ENCODE data around the gene MAGI2. TPM values are rescaled to one million over a fixed set of nuclear protein-coding genes. Genes with fewer than 3 reads are reported as not detected.

Gene MAGI2
- total RNA-seq, 1 donor from 2014 or later = 5.4 TPM

DNA sequence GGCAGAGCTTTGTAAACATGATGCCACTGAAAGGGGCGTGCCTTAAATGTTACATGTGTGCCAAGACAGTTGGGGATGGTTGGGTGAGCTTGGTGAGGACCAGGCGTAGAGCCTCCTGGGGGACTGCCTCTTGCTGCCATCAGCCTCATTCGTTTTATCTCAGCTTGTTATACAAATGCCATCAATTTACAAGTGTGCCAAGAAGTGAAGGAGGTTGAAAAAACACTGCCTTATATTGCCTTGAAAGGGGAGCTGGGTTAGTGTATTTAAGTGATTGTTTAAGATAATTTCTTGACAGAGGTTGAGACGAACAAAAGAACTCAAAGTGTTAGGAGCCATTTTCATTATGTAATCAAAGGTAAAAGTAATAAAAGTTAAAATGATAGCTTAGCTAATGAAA lies 1300.2 kb downstream of the MAGI2 start:
- Histone ChIP-seq H3K9ac (ENCODE audit: low read length) (no peak overlapping the region), H3K27ac (ENCODE audit: low read depth, low read length) (no peak overlapping the region), H3K9me3 (ENCODE audit: insufficient read depth, low read depth, low read length) (no peaks in the 10 kb centered on the region), H3K27me3 (ENCODE audit: insufficient read depth, low read length) (no peaks in the 10 kb centered on the region), H2AFZ (ENCODE audit: low read depth, low read length) (no peak overlapping the region), H4K20me1 (ENCODE audit: insufficient read depth, low read length) (no peaks in the 10 kb centered on the region), H3K36me3 (ENCODE audit: insufficient read depth, low read length) (no peaks in the 10 kb centered on the region), H3K4me3 (ENCODE audit: insufficient read depth, low read depth, low read length) (no peak overlapping the region), H3K4me1 (ENCODE audit: insufficient read depth, low read length) (peaks cover 14% of the 10 kb centered on the region), H3K79me2 (ENCODE audit: insufficient read depth, low read length) (no peaks in the 10 kb centered on the region), H3K4me2 (ENCODE audit: low read length) (no peak overlapping the region)
- no peak overlapping the region for H3K27ac Mint-ChIP-seq (ENCODE audit: unreplicated experiment)
- TF ChIP-seq EZH2 (IDR thresholded peaks at IDR 0.05; ENCODE audit: insufficient read depth, low read length) = no peak
- TF ChIP-seq, protein P1, sequence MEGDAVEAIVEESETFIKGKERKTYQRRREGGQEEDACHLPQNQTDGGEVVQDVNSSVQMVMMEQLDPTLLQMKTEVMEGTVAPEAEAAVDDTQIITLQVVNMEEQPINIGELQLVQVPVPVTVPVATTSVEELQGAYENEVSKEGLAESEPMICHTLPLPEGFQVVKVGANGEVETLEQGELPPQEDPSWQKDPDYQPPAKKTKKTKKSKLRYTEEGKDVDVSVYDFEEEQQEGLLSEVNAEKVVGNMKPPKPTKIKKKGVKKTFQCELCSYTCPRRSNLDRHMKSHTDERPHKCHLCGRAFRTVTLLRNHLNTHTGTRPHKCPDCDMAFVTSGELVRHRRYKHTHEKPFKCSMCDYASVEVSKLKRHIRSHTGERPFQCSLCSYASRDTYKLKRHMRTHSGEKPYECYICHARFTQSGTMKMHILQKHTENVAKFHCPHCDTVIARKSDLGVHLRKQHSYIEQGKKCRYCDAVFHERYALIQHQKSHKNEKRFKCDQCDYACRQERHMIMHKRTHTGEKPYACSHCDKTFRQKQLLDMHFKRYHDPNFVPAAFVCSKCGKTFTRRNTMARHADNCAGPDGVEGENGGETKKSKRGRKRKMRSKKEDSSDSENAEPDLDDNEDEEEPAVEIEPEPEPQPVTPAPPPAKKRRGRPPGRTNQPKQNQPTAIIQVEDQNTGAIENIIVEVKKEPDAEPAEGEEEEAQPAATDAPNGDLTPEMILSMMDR (IDR thresholded peaks at IDR 0.05; ENCODE audit: insufficient read depth, low read depth, low read length) = no peak
- no peaks in the 10 kb centered on the region for H3K9me3 Mint-ChIP-seq (ENCODE audit: unreplicated experiment)
- H3K4me1 Mint-ChIP-seq (ENCODE audit: low read depth, unreplicated experiment) = peaks cover 16% of the 10 kb centered on the region
- no peak overlapping the region for H3K4me3 Mint-ChIP-seq (ENCODE audit: unreplicated experiment)
- no peak for DNase-seq (ENCODE audit: low read depth)
- H3K27me3 Mint-ChIP-seq (ENCODE audit: low read depth, unreplicated experiment) = no peaks in the 10 kb centered on the region
- FAIRE-seq = no peak
- H3K36me3 Mint-ChIP-seq (ENCODE audit: low read depth, unreplicated experiment) = no peaks in the 10 kb centered on the region

DNA sequence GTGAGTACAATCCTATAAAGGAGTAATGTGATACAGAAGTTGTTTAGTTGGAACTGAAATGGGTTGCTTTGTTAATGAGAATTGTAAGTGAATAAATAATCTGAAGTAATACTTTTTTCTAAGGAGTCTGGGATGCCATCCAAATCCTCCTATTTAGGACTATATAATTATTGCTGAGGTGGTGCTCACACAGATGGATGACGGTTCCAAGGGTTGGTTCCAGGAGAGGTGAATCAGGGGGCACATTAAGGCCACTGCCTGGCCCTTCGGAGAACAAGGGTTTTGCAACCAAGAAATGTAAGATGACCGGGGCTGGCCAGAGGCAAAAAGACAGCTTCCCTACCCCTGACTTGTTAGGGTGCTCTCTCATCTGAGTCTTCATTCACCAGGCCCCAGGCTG lies 1302.2 kb downstream of the MAGI2 start:
- TF ChIP-seq EZH2 (IDR thresholded peaks at IDR 0.05; ENCODE audit: insufficient read depth, low read length) = no peak
- TF ChIP-seq, protein P1 (IDR thresholded peaks at IDR 0.05; ENCODE audit: insufficient read depth, low read depth, low read length) = no peak
- Histone ChIP-seq H4K20me1 (ENCODE audit: insufficient read depth, low read length) (no peaks in the 10 kb centered on the region), H3K27me3 (ENCODE audit: insufficient read depth, low read length) (no peaks in the 10 kb centered on the region), H3K79me2 (ENCODE audit: insufficient read depth, low read length) (no peaks in the 10 kb centered on the region), H2AFZ (ENCODE audit: low read depth, low read length) (peak overlapping the region; percentile 35), H3K9ac (ENCODE audit: low read length) (no peak overlapping the region), H3K4me1 (ENCODE audit: insufficient read depth, low read length) (peaks cover 14% of the 10 kb centered on the region), H3K4me2 (ENCODE audit: low read length) (no peak overlapping the region), H3K36me3 (ENCODE audit: insufficient read depth, low read length) (no peaks in the 10 kb centered on the region), H3K4me3 (ENCODE audit: insufficient read depth, low read depth, low read length) (no peak overlapping the region), H3K9me3 (ENCODE audit: insufficient read depth, low read depth, low read length) (no peaks in the 10 kb centered on the region), H3K27ac (ENCODE audit: low read depth, low read length) (peak overlapping the region; percentile 2)
- H3K4me1 Mint-ChIP-seq (ENCODE audit: low read depth, unreplicated experiment) = peaks cover 21% of the 10 kb centered on the region
- no peak overlapping the region for H3K27ac Mint-ChIP-seq (ENCODE audit: unreplicated experiment)
- H3K4me3 Mint-ChIP-seq (ENCODE audit: unreplicated experiment) = no peak overlapping the region
- H3K9me3 Mint-ChIP-seq (ENCODE audit: unreplicated experiment) = no peaks in the 10 kb centered on the region
- H3K36me3 Mint-ChIP-seq (ENCODE audit: low read depth, unreplicated experiment) = no peaks in the 10 kb centered on the region
- no peaks in the 10 kb centered on the region for H3K27me3 Mint-ChIP-seq (ENCODE audit: low read depth, unreplicated experiment)
- peak; percentile 80 for FAIRE-seq
- peak; percentile 88 for DNase-seq (ENCODE audit: low read depth)

DNA sequence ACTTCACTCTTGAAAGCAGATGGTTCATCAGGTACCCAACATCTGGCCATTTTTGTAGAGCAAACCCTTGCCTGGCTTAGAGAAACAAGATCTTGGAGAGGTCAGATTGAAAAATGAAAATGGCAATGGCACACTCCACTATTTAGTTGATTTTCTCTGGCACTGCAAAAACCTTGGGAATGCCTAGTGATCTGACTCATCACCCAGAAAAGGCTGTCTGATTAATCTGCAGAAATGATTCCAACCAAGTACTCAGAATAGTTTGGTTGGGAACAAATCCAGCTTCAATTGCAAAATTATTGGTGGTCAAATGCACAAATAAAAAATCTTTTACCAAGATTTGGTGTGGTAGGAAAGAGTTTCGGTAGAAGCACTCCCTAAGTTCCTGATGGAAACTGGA lies 1303.7 kb downstream of the MAGI2 start:
- Histone ChIP-seq H2AFZ (ENCODE audit: low read depth, low read length) (no peak overlapping the region), H3K36me3 (ENCODE audit: insufficient read depth, low read length) (no peaks in the 10 kb centered on the region), H3K79me2 (ENCODE audit: insufficient read depth, low read length) (no peaks in the 10 kb centered on the region), H3K4me1 (ENCODE audit: insufficient read depth, low read length) (peaks cover 14% of the 10 kb centered on the region), H4K20me1 (ENCODE audit: insufficient read depth, low read length) (no peaks in the 10 kb centered on the region), H3K4me3 (ENCODE audit: insufficient read depth, low read depth, low read length) (no peak overlapping the region), H3K9me3 (ENCODE audit: insufficient read depth, low read depth, low read length) (no peaks in the 10 kb centered on the region), H3K27me3 (ENCODE audit: insufficient read depth, low read length) (no peaks in the 10 kb centered on the region), H3K27ac (ENCODE audit: low read depth, low read length) (no peak overlapping the region), H3K4me2 (ENCODE audit: low read length) (peak overlapping the region; percentile 16), H3K9ac (ENCODE audit: low read length) (no peak overlapping the region)
- Mint-ChIP-seq H3K27ac (ENCODE audit: unreplicated experiment) (no peak overlapping the region), H3K9me3 (ENCODE audit: unreplicated experiment) (no peaks in the 10 kb centered on the region), H3K36me3 (ENCODE audit: low read depth, unreplicated experiment) (no peaks in the 10 kb centered on the region), H3K27me3 (ENCODE audit: low read depth, unreplicated experiment) (no peaks in the 10 kb centered on the region), H3K4me3 (ENCODE audit: unreplicated experiment) (no peak overlapping the region), H3K4me1 (ENCODE audit: low read depth, unreplicated experiment) (peaks cover 21% of the 10 kb centered on the region)
- FAIRE-seq (peak; percentile 76), DNase-seq (ENCODE audit: low read depth) (peak; percentile 89)
- TF ChIP-seq EZH2 (IDR thresholded peaks at IDR 0.05; ENCODE audit: insufficient read depth, low read length) = no peak
- TF ChIP-seq, protein P1 (IDR thresholded peaks at IDR 0.05; ENCODE audit: insufficient read depth, low read depth, low read length) = no peak

Data from astrocyte (in vitro differentiated cells and primary cell).